ENCODE results near the gene OPN4. TPM values are rescaled to one million over a fixed set of nuclear protein-coding genes. Genes with fewer than 3 reads are reported as not detected.

Gene OPN4
- total and polyA plus RNA-seq, 9 of the 15 experiments (the other 6 are each of a cell fraction or from before 2014, with no cell fraction given), result not detected

DNA sequence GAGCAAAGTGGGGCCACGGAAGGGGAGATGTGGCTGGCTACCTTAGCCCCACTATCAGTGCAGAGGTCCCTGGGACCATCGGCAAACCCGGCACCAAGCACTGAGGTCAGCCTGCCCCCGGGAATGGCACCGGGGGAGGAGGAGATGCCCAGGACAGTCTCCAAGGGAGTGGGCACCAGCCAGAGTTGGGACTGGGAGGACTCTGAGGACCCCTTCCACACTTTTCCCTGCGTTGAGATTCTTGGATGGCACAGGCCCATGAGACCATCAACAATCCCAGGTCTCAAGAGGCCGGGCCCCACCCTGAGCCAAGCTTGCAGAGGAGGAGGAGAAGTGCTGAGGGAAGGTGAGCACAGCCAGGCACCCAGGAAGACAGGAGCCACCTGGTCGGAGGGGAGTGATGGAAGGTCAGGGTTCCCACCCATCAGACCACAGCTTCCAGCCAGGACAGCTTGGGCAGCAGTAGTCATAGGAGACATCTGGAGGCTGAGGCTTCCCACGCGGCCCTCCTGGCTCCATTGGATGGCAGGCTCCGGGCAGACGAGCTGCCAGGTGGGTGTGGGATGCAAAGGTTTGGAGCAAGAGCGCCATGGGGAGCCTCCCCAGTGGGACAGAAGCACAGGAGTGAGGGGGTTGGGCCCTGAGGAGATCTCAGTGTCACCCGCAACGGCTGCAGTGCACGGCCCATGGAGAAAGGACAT, 2.6 kb upstream of the OPN4 start:
- ChIA-PET POLR2A (interaction anchor here (0.6 to 1.2 kb wide), 2 partner anchors 8 to 10 kb away, joined by 4 to 5 read pairs; no protein-coding TSS in a partner anchor), CTCF (ENCODE audit: low intra/inter-chr PET ratio) (no interaction called here)
- ATAC-seq, result no peak
- no peaks in the 10 kb centered on the region for H4K20me1 ChIP-seq (replicated peaks; ENCODE audit: control insufficient read depth, insufficient read depth, low read length)
- no peaks in the 10 kb centered on the region for H3K79me2 ChIP-seq (ENCODE audit: control insufficient read depth, insufficient read depth, low read length)
- DNase-seq (ENCODE audit: extremely low read depth in 1 of 4, low spot score in 3 of 4), result no peak
- no peak overlapping the region for H3K4me2 ChIP-seq (ENCODE audit: insufficient read depth, low read length)
- no TSS peak for BruUV-seq (replicated peaks)
- H3K4me1 ChIP-seq (replicated peaks in 1 of 2; ENCODE audit: control insufficient read depth in 2 of 2, insufficient read depth in 2 of 2, low read length in 2 of 2), result peaks cover 0 to 4% of the 10 kb centered on the region in 2 experiments; a peak in 2 of 5 replicates
- no peak overlapping the region for H3K4me3 ChIP-seq
- FAIRE-seq, result no peak
- H3K9me1 ChIP-seq (ENCODE audit: control insufficient read depth, insufficient read depth, low read length), result no peaks in the 10 kb centered on the region
- WGBS (ENCODE audit: insufficient coverage, low coverage, missing lambda C conversion rate), result 1% methylated on average over 11 of the region's 16 CpGs
- no peaks in the 10 kb centered on the region for H3K9me3 ChIP-seq (replicated peaks; ENCODE audit: control insufficient read depth, insufficient read depth, low read depth, low read length)
- H3K36me3 ChIP-seq (ENCODE audit: control insufficient read depth, insufficient read depth, low read length), result no peaks in the 10 kb centered on the region
- TF ChIP-seq, protein P1, sequence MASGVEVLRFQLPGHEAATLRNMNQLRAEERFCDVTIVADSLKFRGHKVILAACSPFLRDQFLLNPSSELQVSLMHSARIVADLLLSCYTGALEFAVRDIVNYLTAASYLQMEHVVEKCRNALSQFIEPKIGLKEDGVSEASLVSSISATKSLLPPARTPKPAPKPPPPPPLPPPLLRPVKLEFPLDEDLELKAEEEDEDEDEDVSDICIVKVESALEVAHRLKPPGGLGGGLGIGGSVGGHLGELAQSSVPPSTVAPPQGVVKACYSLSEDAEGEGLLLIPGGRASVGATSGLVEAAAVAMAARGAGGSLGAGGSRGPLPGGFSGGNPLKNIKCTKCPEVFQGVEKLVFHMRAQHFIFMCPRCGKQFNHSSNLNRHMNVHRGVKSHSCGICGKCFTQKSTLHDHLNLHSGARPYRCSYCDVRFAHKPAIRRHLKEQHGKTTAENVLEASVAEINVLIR (CRISPR knock-in tag; IDR thresholded peaks at IDR 0.05), result no peak
- TF ChIP-seq YBX1 (IDR thresholded peaks at IDR 0.05) (no peak), MAZ (CRISPR knock-in tag; conservative IDR thresholded peaks at IDR 0.05 in 1 of 2, IDR thresholded peaks at IDR 0.05 in 1 of 2) (no peak), STAG1 (CRISPR knock-in tag; IDR thresholded peaks at IDR 0.05; ENCODE audit: borderline replicate concordance) (no peak), CHCHD3 (CRISPR knock-in tag; IDR thresholded peaks at IDR 0.05) (no peak), ARID2 (IDR thresholded peaks at IDR 0.05) (no peak), ZNF121 (CRISPR knock-in tag; conservative IDR thresholded peaks at IDR 0.05) (no peak), STAT5B (CRISPR knock-in tag; IDR thresholded peaks at IDR 0.05) (no peak), RFX7 (CRISPR knock-in tag; IDR thresholded peaks at IDR 0.05) (no peak), PTTG1 (tag; IDR thresholded peaks at IDR 0.05; ENCODE audit: low read depth) (no peak)
- TF ChIP-seq, protein P2, sequence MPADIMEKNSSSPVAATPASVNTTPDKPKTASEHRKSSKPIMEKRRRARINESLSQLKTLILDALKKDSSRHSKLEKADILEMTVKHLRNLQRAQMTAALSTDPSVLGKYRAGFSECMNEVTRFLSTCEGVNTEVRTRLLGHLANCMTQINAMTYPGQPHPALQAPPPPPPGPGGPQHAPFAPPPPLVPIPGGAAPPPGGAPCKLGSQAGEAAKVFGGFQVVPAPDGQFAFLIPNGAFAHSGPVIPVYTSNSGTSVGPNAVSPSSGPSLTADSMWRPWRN (IDR thresholded peaks at IDR 0.05; ENCODE audit: low read depth), result no peak
- intact Hi-C loops (cut with micrococcal nuclease) (no loop called here), in situ Hi-C loops (cut with MboI) (no loop called here)
- no peak overlapping the region for H3K9ac ChIP-seq (ENCODE audit: insufficient read depth in 1 of 2, low read depth in 2 of 2, low read length in 2 of 2)
- H3K27me3 ChIP-seq (ENCODE audit: control insufficient read depth in 2 of 2, insufficient read depth in 2 of 2, low read length in 2 of 2), result peaks cover 4 to 77% of the 10 kb centered on the region in 2 experiments; a peak in 3 of 5 replicates
- H2AFZ ChIP-seq (ENCODE audit: low read depth, low read length), result no peak overlapping the region
- H3K27ac ChIP-seq (ENCODE audit: extremely low read depth, low read depth, low read length), result no peak overlapping the region
